GM19193 (cell line): ENCODE measurements around the gene PARM1.
A peak's percentile ranks its signal among the peaks of the same experiment; 100 is the strongest.

Experiments used
- POLR2A ChIP-seq: IDR thresholded peaks from 4 replicates; pipeline ENCODE4 v1.6.1; 2011; ENCODE audit not compliant: insufficient read depth, insufficient read length; ENCODE audit errors: extremely low read depth

The PARM1 gene

DNA sequence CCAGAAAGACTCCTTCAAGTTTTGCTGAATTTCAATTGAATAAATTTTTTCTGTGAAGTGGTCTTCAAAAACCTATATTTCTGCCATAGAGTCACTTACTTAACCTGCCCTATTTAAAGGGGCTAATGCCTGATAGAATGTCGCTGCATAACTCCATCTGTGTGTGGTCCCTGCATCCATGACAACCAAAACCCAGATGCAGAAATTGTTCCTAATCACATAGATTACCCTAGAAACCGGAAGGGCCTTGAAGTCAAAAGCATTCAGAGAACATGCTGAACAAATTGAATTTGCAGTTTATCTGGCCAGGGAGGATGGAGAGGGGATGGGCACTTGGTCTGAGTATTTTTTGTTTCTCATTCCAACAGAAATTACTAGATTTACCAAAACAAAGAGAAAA is 1.5 kb upstream of the PARM1 start:
- no peak for TF ChIP-seq POLR2A

DNA sequence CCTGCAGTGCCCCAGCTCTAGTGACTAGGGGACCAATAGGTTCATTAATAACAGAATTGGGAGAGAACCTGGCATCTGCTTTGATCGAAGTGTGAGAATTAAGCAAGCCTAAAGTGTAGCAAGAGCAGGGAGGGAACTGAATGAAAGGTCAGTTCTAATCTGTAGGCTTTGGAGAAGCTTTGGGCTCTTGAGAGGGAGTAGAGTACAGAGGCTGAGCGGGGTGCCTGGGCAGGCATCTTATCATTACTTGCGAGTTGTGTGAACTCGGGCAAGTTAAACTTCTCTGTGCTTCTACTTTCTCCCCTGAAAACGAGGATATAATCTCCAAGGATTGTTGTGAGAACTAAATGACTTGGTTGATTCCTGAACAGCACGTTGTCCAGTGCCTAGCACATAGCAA is 906 bp upstream of the PARM1 start:
- TF ChIP-seq POLR2A: no peak

DNA sequence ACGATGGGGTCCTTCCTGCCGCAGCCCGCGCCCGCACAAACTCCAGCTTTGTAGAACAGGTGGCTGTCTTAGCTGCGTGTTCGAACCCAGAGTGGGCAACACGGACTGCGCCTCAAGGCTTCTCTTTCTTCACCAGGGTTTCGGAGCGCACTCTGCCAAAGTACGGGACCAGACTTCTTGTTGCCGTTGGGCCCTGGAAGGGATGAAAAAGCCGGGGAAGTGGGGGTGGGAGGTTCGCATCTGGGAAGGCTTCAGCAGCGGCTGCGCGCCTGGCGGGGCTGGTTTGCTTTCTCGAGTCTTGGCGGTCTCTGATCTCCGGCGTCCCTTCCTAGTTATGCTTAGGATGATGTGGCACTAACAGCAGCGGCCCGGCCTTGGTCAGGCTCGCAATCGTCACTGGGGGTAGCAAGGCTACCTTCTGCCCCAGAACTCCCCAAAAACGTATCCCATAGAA is 673 bp downstream of the PARM1 start:
- TF ChIP-seq POLR2A: peak; percentile 7

DNA sequence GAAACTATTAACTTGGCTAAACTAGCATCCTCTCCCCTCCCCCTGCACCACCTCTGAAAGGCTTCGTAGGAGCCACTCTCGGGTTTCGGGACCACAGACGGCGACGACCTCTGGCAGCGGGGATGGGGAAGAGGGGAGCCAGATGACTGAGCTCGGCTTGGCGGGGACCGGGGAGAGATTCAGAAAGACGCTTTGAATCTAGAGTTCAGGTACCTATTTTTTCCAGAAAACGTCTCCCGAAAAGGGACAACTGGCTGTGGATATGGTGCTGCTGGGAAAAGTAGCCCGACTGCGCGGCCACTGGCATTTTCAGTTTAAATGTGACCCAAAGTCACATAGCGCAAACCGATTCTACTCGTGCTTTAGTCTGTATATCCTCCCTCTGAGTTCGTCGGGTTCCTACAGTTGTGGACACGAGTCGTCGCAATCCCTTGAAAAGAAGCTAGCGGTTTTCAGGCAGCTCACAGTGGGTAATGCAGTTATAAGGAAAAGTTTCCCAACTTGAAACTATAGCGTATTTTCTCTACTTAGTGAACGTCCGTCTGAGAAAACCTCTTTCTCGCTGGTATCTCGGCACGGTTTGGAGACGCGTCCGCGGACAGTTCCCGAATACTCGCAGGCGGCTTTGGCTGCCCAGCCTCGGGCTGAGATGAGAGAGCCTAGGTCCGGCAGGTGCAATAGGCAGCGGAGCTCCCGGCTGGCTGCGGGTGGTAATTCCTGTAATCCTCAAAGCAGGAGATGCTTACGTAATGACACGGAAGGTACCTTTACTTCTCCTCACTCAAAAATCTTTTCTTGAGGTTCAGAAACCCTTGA is 1.3 kb downstream of the PARM1 start:
- no peak for TF ChIP-seq POLR2A

DNA sequence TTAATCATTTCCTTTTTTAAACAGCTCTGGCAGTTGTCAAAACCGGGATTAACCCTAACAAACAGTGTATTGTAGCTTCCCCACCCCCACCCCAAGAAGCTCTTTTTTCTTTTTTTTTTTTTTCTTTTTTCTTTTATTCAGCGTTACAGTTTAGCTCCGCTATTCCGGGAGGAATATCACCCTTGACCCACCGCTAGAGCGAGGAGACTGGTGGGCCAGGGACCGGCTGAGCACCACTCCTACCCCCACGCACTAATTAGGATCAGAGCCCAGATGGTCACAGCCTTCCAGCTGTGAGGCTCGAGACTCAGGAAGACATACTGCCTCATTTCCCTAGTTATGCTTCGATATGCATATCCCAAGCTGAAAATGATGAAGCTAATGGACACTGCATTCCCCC is 2.0 kb downstream of the PARM1 start:
- TF ChIP-seq POLR2A: no peak

DNA sequence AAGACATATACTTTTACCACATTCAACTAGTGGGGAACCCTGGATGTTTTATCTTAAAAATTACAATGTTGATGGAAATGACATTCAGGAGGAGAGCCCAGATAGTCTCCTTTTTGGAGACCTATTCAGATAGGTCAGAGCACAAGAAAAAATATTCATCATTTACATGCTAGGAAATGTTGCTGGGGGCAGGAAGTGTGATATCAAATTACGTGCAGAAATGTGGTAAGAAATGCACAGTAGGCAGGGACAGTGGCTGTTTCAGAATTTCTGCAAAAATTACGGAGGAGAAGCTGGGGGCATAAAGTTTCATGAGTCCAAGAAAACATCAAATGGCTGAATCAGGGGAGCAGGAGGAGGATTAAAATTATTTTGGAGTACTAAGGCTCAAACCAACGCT is 8.2 kb downstream of the PARM1 start:
- TF ChIP-seq POLR2A: no peak

DNA sequence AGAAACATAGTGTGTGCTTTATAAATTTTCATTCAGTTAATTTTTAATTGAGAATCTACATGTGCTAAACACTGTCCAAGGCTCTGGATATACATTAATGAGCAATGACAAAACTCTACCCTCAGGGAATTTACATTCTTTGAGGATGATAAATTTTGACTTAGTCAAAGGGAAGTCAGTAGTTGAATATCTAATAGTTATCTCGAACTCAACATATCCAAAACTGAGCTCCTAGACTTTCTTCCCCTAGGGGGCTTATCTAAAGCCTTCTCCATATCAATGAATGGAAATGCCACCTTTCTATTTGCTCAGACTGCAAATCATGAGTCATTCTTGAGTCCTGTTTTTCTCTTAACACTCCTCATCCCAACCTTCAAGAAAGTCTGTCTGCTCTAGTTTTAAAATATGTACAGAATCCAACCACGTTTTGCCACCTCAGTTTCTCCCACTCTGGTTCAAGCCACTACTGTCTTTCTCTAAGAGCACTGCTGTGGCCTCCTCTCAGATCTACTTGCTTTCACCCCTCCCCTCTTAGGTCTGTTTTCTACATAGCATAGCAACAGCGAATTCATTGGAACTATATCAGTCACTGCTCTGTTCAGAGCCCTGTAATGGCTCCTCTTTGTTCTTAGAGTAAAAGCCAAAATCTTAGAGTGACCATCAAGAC is 9.5 kb downstream of the PARM1 start:
- TF ChIP-seq POLR2A: no peak

DNA sequence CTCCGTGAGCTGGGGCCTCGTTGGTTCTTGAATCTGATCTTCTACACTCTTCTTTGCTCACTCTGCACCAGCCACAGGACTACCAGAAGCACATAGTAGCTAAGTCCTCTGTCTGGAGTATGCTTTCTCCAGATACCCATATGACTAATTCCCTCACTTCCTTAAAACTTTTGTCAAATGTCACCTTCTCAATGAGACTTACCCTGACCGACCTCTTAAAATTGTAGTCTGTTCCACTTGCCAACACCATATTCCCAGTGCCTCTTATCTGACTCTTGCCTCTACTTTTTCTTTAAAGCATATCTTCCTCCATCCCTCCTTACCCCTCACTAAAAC is 10.0 kb downstream of the PARM1 start:
- TF ChIP-seq POLR2A: no peak

DNA sequence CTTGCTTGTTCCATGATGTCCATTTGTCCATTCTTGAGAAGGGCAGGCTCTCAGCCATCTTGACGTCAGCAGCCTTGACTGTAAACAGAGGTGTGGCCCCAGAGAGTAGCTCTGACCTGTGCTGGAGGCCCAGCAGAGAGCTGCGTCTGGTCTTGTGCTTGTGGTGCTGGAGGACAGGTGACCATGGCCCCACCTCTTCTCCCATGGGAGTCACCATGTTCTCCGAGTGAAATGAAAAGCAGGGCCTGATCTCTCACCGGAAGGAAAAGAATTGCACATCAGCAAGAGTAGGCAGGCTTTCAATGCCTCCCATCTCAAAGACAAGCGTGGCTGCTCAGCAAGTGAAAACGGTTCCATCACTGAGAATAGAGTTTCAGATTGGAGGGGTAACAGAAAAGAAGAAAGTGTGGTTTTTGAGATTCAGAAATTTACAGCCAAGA is 11.5 kb downstream of the PARM1 start:
- TF ChIP-seq POLR2A: no peak

DNA sequence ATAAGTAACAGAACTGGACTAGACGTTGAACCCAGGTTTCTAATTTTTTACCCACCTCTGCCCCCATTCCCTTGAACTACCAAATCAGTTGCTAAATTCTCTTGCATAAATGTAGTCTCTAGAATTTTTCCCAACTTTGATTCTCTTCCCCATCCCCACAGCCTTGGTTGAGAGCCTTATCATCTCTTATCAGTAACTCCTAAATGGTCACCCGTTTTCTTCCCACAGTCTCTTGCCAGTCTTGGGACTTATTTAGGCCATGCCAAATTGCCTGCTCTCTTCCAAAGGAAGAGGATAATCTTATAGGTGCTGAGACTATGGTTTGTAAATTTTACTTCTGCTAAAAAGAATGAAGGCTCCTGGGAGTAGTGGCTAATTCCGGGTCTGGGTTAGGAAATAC is 13.3 kb downstream of the PARM1 start:
- no peak for TF ChIP-seq POLR2A

DNA sequence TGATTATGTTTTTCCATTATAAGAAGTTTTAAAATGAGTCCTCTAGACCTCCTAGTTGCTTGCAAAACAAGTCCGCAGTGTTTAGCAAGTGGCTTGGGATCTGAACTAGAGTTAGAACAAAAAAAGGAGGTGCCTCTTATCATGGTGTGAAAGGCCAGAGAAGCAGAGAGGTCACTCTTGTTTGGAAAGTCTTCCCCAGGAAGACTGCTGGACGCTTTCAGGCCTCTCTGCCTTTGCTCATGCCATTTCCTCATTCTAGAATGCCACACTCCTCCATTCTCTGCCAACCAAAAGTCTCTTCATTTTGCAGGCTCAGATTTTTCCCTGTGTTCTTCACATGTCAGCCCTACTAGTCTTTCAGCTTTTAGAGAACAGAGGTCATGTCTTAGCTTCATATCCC is 14.9 kb downstream of the PARM1 start:
- TF ChIP-seq POLR2A: no peak

DNA sequence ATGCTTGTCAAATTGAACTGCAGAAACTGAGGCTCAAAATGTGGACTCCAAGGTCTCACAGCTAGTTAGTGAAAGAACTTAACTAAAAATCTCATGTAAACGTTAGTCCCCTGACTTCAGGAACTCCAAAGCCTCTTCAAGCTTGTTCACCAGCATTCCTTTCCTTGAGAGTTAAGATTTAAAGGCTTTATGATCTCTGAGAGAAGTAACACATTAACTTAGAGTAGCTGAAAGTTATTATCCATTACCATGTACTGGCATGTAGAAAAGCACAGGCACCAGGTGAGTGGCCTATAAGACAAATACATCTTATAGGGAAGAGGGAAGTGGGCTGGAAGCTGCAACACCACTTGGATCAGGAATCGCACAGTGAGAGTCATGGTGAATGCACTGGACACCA is 15.3 kb downstream of the PARM1 start:
- no peak for TF ChIP-seq POLR2A

DNA sequence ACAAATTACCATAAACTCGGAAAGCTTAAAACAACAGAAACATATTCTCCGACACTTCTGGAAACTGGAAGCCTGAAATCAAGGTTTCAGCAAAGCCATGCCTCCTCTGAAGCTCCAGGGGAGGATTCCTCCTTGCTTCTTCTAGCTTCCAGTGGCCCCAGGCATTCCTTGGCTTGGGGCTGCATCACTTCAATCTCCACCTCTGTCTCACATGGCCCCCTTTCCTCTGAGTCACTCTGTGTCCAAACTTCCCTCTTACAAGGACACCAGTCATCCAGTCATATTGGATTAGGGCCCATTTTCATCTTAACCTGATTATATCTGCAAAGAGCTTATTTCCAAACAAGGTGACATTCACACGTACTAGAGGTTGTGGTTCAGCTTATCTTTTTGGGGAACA is 17.3 kb downstream of the PARM1 start:
- no peak for TF ChIP-seq POLR2A

DNA sequence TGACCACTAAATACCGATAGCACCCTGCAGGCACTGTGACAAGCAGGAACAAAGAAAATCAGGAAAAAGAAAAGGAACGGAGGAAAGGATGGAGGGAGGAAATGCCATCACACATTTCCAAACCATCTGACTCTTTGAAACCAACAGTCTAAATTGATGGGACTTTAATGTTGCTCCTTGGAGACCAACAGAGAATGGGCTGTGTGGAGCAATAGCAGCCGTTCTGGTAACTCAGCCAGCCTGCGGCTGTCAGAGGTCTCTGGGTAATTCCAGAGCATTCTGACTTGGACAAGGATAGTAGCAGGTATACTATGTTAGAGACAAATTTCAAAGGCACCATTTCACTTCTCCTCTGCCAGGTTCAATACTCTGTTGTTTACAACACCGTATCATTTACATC is 18.0 kb downstream of the PARM1 start:
- TF ChIP-seq POLR2A: no peak

DNA sequence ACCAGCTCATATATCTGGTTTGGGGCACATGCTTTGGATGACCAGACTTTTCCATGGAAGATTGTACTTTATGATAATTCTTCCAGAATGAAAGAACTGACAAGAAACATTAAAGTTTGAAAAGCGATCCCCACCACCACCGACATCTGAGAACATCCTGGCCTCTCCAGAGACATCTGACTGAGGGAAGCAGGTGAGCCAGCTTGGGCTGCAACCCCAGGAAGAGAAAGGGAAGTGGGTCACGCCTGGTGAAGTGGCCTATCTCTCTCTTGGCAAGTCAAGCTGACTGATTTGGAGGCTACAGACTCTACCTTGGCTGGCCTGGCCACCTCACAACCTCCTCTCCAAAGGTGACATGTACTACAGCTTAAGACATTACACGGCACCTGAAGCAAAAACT is 20.7 kb downstream of the PARM1 start:
- no peak for TF ChIP-seq POLR2A

DNA sequence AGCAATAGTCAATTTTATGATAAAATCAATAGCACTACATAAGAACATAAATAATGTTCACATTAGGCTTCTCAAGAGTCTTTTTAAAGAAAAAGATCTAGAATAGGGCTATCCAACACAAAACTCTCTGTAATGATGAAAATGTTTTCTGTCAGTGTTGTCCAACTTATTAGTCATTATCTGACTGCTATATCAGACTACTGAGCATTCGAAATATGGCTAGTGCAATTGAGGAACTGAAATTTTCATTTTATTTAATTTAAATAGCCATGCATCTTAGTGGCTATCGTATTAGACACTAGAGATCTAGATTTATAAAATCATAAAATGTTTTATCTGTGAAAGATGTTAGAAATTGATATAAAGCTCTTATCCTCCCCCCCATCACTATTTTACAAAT is 26.0 kb downstream of the PARM1 start:
- TF ChIP-seq POLR2A: no peak
